Measurements from ENCODE around the gene SELENOI.

Gene SELENOI

DNA sequence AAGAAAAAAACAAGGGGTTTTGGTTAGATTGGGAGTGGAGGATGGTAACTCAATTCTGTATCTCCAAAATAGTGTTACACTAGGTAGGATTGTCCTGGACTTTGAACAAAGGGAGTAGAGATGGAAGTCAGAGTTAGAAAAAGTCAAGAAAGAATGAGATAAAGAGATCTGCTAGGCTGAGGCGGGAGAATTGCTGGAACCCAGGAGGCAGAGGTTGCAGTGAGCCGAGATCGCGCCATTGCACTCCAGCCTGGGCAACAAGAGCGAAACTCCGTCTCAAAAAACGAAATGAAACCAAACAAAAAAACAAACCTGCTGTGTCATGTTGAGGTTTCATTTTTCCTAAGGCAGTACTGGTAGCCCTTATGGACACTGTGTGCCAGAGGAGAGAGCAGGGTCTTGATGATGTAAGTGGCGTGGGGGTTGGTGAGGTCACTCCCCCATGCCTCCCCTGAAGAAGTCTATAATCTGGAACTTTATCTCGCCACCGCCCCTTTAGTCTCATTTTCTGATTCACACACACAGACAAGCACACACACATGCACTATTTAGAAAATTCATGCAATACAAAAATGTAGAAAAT, 66.2 kb downstream of the SELENOI start:
- DNase-seq (ENCODE audit: low spot score) = peak; percentile 6

DNA sequence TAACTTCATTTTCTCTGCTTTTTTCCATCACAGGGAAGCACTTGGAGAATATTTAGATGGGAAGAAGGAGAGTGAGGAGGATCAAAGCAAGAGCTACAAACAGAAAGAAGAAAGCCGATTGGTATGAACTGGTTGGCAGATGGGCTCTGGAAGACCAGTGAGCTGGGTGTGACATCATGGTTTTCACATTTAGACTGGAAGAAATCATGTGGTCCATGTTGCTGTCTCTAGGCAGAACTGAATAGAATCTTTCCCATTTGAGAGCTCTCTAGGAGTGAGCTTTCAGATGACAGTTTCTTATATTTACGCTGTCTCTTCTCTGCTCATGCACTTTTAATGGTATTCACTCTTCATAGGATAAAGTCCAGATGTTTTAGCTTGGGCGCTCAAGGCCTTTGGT, 68.4 kb downstream of the SELENOI start:
- DNase-seq (ENCODE audit: low spot score) = no peak

DNA sequence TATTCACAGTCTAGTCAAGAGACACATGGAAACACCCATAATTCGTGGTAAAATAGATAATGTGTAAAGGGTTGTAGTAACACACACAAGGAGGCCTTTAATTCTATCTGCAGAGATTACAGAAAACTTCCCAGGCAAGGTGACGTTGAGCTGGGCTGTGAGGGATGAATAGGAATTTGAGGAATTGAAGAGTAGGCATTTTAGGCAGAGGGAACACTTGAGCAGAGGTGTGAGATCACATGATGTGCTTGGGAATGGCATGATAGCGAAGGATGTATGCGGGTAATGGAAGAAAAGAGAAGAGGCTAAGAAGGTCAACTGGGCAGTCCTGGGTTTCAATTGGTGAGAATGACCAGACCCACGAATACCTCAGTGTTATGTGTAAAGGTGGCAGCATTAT, 76.0 kb downstream of the SELENOI start:
- DNase-seq (ENCODE audit: low spot score) = no peak

DNA sequence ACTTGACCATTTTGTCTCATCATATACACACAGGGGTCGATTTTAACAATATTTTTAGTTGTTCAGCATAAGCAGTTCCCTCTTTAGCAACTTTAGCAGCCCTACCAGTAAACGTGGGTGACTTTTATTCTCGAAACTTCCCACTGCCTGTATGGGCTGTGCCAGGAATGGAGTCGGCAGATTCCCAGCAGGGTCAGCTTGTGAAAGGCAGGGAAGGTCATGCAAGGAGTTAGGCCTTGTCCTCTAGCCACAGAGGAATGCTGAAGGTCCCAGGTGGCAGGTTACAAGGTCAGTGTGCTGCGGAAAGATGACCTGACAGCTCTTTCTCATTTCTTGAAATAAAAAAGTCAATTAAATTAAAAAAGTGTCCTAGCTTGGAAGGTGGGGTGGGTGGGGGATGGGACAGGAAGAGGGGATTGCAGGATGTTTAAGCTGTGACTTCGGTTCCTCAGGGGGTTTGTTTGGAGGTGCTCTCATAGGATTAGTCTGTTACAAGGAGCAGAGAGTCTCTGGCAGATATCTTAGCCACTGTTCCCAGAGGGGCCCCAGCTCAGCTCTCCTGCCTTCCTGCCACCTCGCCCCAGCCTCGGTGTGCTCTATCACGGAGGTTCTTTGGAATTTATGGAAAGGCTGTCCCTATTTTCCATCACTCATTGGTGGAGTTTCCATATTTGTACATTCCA, 77.1 kb downstream of the SELENOI start:
- no peak for DNase-seq (ENCODE audit: low spot score)

DNA sequence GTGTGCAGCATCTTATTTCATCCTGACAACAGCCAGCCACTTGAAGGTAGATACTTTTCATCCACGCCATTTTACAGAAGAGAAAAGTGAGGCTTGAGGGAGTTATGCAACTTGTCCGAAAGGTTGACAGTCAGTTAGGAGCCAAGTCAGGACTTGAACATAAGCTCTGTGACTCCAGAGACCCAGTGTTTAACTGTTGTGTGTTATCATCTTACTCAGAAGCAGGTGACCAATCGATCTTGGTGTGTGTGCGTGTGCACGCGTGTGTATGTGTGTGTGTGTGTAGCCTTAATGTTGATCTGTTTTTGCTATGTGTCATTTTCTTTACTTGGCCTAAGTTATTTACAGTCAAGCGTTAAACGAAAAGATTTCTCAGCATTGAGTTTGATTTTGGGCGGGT, 77.8 kb downstream of the SELENOI start:
- DNase-seq (ENCODE audit: low spot score) = no peak

DNA sequence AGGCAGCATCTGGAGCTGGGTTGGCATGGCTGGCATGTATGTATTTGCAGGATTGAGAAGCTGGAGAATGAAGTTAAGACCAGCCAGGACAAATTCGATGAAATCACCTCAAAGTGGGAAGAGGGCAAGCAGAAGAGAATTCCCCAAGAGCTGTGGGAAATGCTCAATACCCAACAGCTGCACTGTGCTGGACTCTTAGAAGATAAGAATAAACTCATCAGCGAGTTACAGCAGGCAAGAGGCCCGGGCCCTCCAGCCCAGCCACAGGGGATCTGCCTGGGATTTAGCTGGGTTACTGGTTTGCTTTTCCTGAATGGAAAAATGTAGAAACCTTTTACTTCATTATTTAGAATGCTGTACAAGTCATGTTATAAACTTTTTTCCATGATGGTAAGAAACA, 78.3 kb downstream of the SELENOI start:
- no peak for DNase-seq (ENCODE audit: low spot score)

DNA sequence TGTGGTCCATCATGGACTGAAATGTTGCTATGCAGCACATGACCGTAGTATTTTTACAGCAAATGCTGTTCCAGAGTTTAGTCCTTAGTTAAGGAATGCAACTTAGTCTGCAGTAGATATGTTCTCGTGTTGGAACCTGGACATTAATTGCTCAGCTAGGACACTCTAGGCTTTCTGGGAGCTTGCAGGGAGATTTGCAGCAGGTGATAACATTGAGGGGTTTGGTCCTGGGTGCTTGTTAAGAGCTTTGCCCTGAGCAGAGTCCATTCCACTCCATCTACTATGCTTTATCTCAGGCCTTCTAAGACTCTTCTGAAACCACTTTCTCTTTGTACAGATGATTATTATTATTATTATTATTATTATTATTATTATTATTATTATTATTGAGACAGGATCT, 82.9 kb downstream of the SELENOI start:
- DNase-seq (ENCODE audit: low spot score) = no peak

DNA sequence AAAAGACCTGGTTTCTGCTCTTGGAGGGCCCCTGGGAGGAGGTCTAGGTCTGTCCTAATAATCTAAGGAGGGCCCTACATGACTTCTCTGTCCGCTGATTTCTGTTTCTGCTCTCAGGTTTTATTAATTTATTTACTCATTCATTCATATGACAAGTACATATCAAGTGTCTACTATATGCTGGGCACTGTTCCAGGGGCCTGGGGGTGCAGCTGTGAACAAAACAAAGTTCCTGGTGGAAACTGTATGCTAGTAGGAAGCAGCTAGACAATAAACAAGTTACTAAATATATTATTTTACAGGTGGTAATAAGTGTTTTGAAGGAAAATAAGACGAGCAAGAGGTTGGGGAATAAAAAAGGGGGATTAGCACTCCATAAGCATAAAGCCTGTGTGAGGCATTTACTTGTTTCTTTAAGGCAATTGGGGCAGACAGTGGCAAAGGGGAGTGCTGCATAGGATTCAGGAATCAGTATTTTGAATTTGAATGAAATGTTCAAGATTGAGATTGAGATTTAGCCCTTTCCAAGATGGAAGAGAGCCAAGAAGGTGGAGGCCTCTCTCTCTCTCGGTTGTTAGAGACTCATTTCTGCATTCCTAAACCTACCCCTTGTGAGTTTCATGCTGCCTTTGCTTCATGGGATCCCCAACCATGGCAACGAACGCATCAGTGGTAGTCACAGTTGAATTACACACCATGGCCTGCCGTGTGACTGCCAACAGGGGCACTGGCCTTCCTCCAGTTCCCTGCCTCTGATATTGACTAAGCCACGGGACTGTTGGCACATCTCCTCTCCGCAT, 84.0 kb downstream of the SELENOI start:
- no peak for DNase-seq (ENCODE audit: low spot score)

DNA sequence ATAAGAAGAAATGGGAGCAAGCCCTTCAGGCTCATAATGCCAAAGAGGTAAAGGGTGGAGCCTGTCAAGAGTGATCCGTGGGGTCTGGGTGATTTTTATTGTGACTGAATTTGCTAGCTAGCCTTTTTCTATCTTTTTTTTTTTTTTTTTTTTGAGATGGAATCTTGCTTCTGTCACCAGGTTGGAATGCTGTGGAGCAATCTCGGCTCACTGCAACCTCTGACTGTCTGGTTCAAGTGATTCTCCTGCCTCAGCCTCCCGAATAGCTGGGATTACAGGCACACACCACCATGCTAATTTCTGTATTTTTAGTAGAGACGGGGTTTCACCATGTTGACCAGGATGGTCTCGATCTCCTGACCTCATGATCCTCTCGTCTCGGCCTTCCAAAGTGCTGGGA, 84.9 kb downstream of the SELENOI start:
- no peak for DNase-seq (ENCODE audit: low spot score)

DNA sequence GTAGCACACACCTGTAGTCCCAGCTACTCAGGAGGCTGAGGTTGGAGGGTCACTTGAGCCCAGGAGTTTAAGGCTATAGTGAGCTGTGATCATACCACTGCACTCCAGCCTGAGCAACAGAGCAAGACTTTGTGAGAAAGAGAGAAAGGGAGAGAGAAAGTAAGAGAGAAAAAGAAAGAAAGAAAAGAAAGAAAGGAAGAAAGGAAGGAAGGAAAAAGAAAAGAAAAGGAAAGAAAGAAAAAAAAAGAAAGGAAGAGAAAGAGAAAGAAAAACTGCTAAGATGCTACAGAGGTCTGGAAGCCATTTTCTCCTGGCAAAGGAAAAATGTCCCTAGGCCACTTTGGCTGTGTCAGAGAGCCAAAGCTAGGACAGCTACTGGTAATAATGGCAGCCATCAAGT, 86.4 kb downstream of the SELENOI start:
- DNase-seq (ENCODE audit: low spot score) = no peak

DNA sequence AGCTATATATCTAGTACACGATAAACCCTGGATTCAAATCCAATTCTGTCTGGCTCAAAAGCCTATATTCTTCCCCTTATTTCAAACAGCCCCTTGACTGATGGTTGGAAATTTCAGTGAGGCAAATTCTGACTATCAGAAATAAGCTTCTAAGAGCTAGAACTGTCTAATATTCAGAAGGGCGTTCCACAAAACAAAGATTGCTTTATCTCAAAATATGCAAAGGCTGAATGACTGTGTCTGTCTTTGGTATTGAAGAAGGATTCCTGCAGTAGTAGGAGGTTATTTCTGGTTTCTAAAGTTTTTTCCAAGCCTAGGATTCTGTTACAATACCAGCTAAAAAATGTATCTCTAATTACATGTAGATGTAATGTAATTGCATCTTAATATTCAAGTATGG, 86.9 kb downstream of the SELENOI start:
- no peak for DNase-seq (ENCODE audit: low spot score)

DNA sequence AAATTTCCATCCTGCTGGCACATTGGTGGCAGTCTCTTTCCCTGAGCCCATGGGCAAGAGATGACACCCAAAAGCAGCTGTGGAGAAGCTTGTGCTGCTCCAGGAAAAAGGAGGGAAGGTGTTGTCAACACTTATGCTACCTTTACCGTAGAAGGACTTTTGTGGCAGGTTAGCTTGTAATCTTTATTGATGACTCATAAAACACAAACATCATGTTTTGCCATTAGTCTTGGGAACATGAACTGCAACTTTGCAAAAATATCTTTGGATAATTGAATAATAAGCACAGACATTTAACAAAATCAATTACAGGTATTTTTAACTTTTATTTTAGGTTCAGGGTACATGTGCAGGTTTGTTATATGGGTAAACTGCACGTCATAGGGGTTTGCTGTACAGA, 89.2 kb downstream of the SELENOI start:
- DNase-seq (ENCODE audit: low spot score) = no peak

DNA sequence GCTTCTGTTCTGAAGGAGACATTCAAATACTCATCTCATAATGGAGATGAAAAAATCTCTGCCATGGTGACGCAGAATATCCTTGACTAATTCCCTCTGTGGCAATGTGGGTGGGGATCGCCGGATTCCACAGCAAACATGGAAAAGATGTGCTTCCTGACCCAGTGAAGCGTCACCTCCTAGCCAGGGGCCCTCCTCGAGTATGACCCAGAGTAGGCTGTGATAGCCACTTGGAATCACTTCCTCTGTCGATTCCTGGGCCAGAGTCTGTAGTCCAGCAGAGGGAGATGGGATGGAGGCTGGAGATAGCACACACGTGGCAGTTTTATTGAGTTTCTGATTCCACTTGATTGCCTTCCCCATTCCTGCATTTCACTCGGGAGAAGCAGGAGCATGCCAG, 92.6 kb downstream of the SELENOI start:
- no peak for DNase-seq (ENCODE audit: low spot score)

DNA sequence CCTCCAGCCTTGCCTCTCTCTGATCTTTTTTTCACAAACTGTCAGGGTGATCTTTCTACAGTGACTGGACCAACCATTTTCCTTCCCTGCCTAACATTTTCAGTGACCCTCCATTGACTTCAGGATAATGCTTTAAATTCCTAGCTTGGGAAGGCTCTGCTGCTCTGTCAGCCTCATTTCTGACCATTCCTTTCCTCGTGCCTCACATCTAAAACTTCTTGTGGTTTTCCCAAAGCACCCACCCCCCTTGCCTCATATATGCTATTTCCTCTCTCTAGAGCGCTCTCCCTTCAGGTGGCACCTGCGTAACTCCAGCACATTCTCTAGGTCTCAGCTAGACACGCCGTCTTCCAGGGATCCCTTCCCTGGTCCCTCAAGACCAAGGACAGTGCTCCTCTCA, 93.0 kb downstream of the SELENOI start:
- no peak for DNase-seq (ENCODE audit: low spot score)

DNA sequence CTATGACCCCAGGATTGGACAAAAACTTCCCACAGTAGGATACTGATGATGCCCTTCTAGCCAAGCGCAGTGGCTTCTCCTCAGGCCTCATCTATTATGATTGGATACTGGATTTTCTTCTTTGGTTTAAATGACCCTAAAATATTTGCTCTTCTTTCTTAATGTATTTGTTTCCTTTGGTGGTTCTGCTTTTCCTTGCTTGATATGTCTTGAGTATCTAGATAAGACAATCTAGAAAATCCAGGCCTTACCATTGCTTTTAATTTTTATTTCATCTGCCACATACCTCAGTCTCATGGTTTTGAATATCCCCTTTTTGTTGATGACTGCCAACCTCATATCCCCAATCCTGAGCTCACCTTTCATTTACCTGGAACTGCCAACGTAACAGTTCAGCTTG, 96.4 kb downstream of the SELENOI start:
- DNase-seq (ENCODE audit: low spot score) = no peak

DNA sequence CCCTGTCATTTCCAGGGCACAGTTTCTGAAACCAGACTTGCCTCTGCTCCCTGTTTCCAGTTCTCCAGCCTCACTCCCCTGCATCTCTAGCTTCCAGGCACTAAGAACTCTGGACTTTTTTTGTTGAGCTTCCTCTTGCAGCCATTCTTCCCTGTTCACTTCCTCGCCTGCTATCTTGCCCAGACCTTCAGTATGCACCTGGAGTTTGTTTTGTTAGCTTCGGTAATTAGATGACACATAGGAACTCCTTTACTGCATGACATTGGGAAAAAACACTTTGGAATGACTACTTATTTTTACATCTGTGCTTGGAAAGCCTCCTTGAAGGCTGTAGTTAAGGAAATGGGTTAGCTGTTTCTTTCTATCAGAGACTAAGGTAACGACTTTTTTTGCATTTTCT, 96.8 kb downstream of the SELENOI start:
- DNase-seq (ENCODE audit: low spot score) = no peak

DNA sequence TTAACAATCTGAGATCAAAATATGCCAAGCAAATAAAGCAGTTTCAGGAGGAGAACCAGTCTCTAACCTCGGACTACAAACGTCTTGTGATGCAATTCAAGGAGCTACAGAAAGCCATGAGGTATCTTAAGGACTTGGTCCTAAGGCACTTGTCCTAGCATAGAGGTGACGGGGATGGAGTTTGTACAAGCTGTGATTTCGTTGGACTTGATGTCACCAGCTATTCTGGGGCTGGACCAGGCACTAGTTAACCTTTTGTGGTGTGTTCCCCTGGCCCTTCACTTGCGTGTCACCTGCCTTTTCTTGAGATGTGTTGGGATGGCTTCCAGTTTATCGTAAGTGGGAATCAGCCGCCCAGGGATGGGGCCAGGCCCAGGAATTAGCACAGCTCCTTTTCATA, 98.3 kb downstream of the SELENOI start:
- no peak for DNase-seq (ENCODE audit: low spot score)
